Body of pancreas (tissue), 4 donors: ENCODE data around the gene ASPM. TPM values are rescaled to one million over a fixed set of nuclear protein-coding genes. Genes with fewer than 3 reads are reported as not detected.

ENCODE experiments used
- ATAC-seq: fragments of 150-250 bp; one replicate; pipeline ENCODE4 v1.9.1; 2016
- DNase-seq, 4 donors: peaks; one replicate each; pipeline ENCODE4 v3.0.0-alpha.2; 2019
- H3K27ac ChIP-seq, 4 donors: fragments of 200-600 bp; sonication (generic); 1 replicate in 3 of 4; 2 replicates in 1 of 4; pipeline versions ENCODE4 v1.5.1 to v1.6.1; 2016 to 2019; ENCODE audit warnings: mild to moderate bottlenecking in 1 of 4, mixed read lengths in 1 of 4, moderate library complexity in 1 of 4
- H3K27me3 ChIP-seq, 2 donors: fragments of 200-600 bp; sonication (generic); one replicate each; pipeline ENCODE4 v1.6.0; 2016; ENCODE audit warnings: mild to moderate bottlenecking in 1 of 2
- H3K36me3 ChIP-seq, 2 donors: fragments of 200-600 bp; sonication (generic); replicated peaks in 1 of 2; 2 replicates each; pipeline ENCODE4 v1.5.1; 2016; ENCODE audit warnings: low read depth in 2 of 2; ENCODE audit not compliant: insufficient read depth in 1 of 2
- H3K4me1 ChIP-seq: fragments of 200-600 bp; sonication (generic); one replicate; pipeline ENCODE4 v1.6.0; 2016
- H3K4me3 ChIP-seq, 2 donors: fragments of 200-600 bp; sonication (generic); 1 replicate in 1 of 2; 2 replicates in 1 of 2; pipeline ENCODE4 v1.5.1; 2016 to 2019
- H3K9me3 ChIP-seq, 3 donors: fragments of 200-600 bp; sonication (generic); 1 replicate in 2 of 3; 2 replicates in 1 of 3; pipeline ENCODE4 v1.5.1; 2016
- POLR2A ChIP-seq, 3 donors: fragments of 450-650 bp; IDR thresholded peaks; one replicate each; pipeline ENCODE4 v1.6.1; 2016; ENCODE audit warnings: antibody characterized with exemption in 3 of 3, mild to moderate bottlenecking in 2 of 3
- WGBS, 2 donors: methylation state at CpG; one replicate each; pipeline ENCODE4 v1.1.5; 2017; 5-methylcytosine and 5-hydroxymethylcytosine counted together
- intact Hi-C: fragments of 100-400 bp; cut with DNase I; formaldehyde crosslinking; loops from one replicate; pipeline ENCODE4 v1.15.1; 2023
- total RNA-seq, 2 donors: library from RNA; depleted of rRNA; stranded (reverse); fragments of >200 nt; gene quantifications; one replicate each; pipeline ENCODE4 v1.1.0, GENCODE V29; 2016
- TF ChIP-seq, protein P1 (sequence below), 7 experiments: fragments of 450-650 bp in 4 of 7; fragments of 200-600 bp in 3 of 7; sonication (generic) in 3 of 7; IDR thresholded peaks; one replicate each; pipeline ENCODE4 v1.5.1; 2016 to 2019; ENCODE audit warnings: antibody characterized with exemption in 7 of 7

Gene ASPM
- total RNA-seq, 2 donors from 2014 or later = under 0.01 to 0.66 TPM

DNA sequence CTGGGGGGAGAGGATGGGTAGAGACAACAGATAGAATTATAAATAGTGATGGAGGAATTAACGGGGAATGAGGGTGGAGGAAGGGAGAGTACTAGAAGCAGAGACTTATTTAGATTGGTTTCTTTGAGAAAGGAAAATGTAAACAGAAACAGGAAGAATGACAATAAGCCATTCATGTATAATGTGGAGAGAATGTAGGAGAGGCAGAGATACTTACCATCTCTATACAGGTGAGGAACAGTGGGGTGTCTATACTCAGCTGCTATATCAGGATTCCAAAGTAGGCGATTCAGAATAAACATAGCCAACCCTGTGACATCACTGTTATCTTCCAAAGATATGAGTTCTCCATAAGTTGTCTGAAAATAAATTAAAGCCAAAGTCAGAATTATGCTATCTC is 16.8 kb downstream of the ASPM start:
- no peaks in the 10 kb centered on the region for H3K27me3 ChIP-seq
- no peak overlapping the region for H3K27ac ChIP-seq
- TF ChIP-seq POLR2A (IDR thresholded peaks at IDR 0.05) = no peak
- TF ChIP-seq, protein P1, sequence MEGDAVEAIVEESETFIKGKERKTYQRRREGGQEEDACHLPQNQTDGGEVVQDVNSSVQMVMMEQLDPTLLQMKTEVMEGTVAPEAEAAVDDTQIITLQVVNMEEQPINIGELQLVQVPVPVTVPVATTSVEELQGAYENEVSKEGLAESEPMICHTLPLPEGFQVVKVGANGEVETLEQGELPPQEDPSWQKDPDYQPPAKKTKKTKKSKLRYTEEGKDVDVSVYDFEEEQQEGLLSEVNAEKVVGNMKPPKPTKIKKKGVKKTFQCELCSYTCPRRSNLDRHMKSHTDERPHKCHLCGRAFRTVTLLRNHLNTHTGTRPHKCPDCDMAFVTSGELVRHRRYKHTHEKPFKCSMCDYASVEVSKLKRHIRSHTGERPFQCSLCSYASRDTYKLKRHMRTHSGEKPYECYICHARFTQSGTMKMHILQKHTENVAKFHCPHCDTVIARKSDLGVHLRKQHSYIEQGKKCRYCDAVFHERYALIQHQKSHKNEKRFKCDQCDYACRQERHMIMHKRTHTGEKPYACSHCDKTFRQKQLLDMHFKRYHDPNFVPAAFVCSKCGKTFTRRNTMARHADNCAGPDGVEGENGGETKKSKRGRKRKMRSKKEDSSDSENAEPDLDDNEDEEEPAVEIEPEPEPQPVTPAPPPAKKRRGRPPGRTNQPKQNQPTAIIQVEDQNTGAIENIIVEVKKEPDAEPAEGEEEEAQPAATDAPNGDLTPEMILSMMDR (IDR thresholded peaks at IDR 0.05) = no peak
- H3K36me3 ChIP-seq = no peaks in the 10 kb centered on the region
- H3K4me1 ChIP-seq = no peaks in the 10 kb centered on the region
- ATAC-seq (no peak), DNase-seq (no peak)
- intact Hi-C loops = no loop called here
- no peaks in the 10 kb centered on the region for H3K9me3 ChIP-seq
- no peak overlapping the region for H3K4me3 ChIP-seq
- WGBS, 2 donors = 65 to 74% methylated on average over 2 of the region's 2 CpGs

GRCh38 chr1:197127246-197127912 is 19.1 kb downstream of the ASPM start:
- 92 to 100% methylated on average over 2 of the region's 2 CpGs for WGBS, 2 donors
- ATAC-seq (no peak), DNase-seq (no peak)
- Histone ChIP-seq H3K4me1 (no peaks in the 10 kb centered on the region), H3K36me3 (no peaks in the 10 kb centered on the region), H3K27me3 (no peaks in the 10 kb centered on the region), H3K4me3 (no peak overlapping the region), H3K9me3 (no peaks in the 10 kb centered on the region), H3K27ac (no peak overlapping the region)
- no peak for TF ChIP-seq POLR2A (IDR thresholded peaks at IDR 0.05)
- TF ChIP-seq, protein P1 (IDR thresholded peaks at IDR 0.05) = no peak
- intact Hi-C loops = no loop called here

DNA sequence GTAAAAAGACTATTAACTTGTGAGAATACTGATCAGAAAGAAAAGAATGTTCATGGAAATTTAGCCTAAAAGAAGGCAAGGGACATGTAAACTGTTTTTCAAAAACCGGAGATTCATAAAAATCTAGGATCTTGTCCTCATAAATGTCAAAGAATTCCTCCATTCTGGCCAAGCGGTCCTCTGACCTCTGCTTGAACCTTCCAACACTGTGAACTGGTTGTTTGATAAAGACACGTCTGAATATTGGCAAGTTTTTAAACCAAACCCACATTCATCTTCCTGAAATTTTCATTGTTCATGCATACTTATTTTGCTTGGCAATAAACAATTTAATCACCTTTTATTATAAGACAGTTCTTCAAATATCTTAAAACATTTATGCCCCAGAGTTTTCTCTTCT is 19.8 kb downstream of the ASPM start:
- ATAC-seq = no peak
- 61 to 64% methylated on average over 3 of the region's 3 CpGs for WGBS, 2 donors
- intact Hi-C loops = no loop called here

GRCh38 chr1:197124376-197124775 is 22.1 kb downstream of the ASPM start:
- WGBS, 2 donors = 83 to 95% methylated on average over 1 of the region's 1 CpG
- Histone ChIP-seq H3K36me3 (no peaks in the 10 kb centered on the region), H3K27ac (no peak overlapping the region), H3K4me1 (no peaks in the 10 kb centered on the region), H3K27me3 (no peaks in the 10 kb centered on the region), H3K4me3 (no peak overlapping the region), H3K9me3 (no peaks in the 10 kb centered on the region)
- intact Hi-C loops = no loop called here
- DNase-seq = no peak
- ATAC-seq = no peak
- TF ChIP-seq POLR2A (IDR thresholded peaks at IDR 0.05) = no peak
- TF ChIP-seq, protein P1 (IDR thresholded peaks at IDR 0.05) = no peak

More for the DNA sequence above, 19.8 kb downstream of the ASPM start:
- H3K27ac ChIP-seq = no peak overlapping the region
- H3K4me1 ChIP-seq = no peaks in the 10 kb centered on the region
- TF ChIP-seq, protein P1 (IDR thresholded peaks at IDR 0.05) = no peak
- no peak for TF ChIP-seq POLR2A (IDR thresholded peaks at IDR 0.05)
- DNase-seq = no peak
- no peaks in the 10 kb centered on the region for H3K36me3 ChIP-seq
- no peak overlapping the region for H3K4me3 ChIP-seq
- H3K27me3 ChIP-seq = no peaks in the 10 kb centered on the region
- H3K9me3 ChIP-seq = no peaks in the 10 kb centered on the region

DNA sequence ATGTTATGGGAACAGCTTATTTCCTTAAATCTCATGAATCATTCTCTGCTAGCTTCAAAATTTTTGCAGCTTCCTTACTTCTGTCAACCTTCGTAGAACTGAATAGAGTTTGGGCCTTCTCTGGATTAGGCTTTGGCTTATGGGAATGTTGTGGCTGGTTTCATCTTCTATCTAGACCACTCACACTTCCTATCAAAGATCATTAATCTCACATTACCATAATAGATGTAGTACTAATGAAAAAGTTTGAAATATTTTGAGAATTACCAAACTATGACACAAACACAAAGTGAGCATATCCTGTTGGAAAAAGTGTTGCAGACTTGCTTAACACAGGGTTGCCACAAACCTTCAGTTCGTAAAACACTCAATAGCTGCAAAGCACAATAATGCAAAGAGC is 30.3 kb downstream of the ASPM start:
- DNase-seq (no peak), ATAC-seq (no peak)
- no peaks in the 10 kb centered on the region for H3K27me3 ChIP-seq
- no peak overlapping the region for H3K27ac ChIP-seq
- no peaks in the 10 kb centered on the region for H3K36me3 ChIP-seq
- TF ChIP-seq, protein P1 (IDR thresholded peaks at IDR 0.05) = no peak
- TF ChIP-seq POLR2A (IDR thresholded peaks at IDR 0.05) = no peak
- no peaks in the 10 kb centered on the region for H3K4me1 ChIP-seq
- intact Hi-C loops = no loop called here
- H3K9me3 ChIP-seq = no peaks in the 10 kb centered on the region
- WGBS, 2 donors = 97 to 100% methylated on average over 2 of the region's 2 CpGs
- H3K4me3 ChIP-seq = no peak overlapping the region
